IgD-negative memory B cell (primary cell): ENCODE data around the gene RPLP2. TPM values are rescaled to one million over a fixed set of nuclear protein-coding genes. Genes with fewer than 3 reads are reported as not detected.

Experiments
- H3K27ac Mint-ChIP-seq, 3 donors: one replicate each; pipeline ENCODE4 v1.8.0; 2020 to 2022; ENCODE audit warnings: mild to moderate bottlenecking in 3 of 3, mixed read lengths in 3 of 3, moderate library complexity in 1 of 3
- H3K27me3 Mint-ChIP-seq: one replicate; pipeline ENCODE4 v1.8.0; 2021; ENCODE audit warnings: mixed read lengths
- H3K36me3 Mint-ChIP-seq: one replicate; pipeline ENCODE4 v1.8.0; 2020; ENCODE audit warnings: mild to moderate bottlenecking, mixed read lengths
- H3K4me1 Mint-ChIP-seq, 3 donors: one replicate each; pipeline ENCODE4 v1.8.0; 2020 to 2022; ENCODE audit warnings: mixed read lengths in 3 of 3, mild to moderate bottlenecking in 1 of 3
- H3K4me3 Mint-ChIP-seq, 4 donors: one replicate each; pipeline ENCODE4 v1.8.0; 2020 to 2022; ENCODE audit warnings: mild to moderate bottlenecking in 4 of 4, mixed read lengths in 4 of 4, moderate library complexity in 3 of 4
- H3K9me3 Mint-ChIP-seq, 3 donors: one replicate each; pipeline ENCODE4 v1.8.0; 2020 to 2021; ENCODE audit warnings: mixed read lengths in 3 of 3, mild to moderate bottlenecking in 1 of 3
- polyA plus RNA-seq: library from polyadenylated mRNA; unstranded; fragments of 300-500 nt; fragmentation: Illumina TruSeq; gene quantifications from one replicate; pipeline ENCODE4 v1.2.3, GENCODE V29; 2021

The RPLP2 gene
- polyA plus RNA-seq, 1 donor from 2014 or later = 4,588 TPM

- Mint-ChIP-seq H3K27me3 (peaks cover 3% of the 10 kb centered on the region), H3K4me1 (no peaks in the 10 kb centered on the region), H3K9me3 (no peaks in the 10 kb centered on the region), H3K27ac (no peak overlapping the region), H3K36me3 (no peaks in the 10 kb centered on the region), H3K4me3 (no peak overlapping the region)
These were observed 27.2 kb upstream of the RPLP2 start for GRCh38 chr11:782264-783174.

DNA sequence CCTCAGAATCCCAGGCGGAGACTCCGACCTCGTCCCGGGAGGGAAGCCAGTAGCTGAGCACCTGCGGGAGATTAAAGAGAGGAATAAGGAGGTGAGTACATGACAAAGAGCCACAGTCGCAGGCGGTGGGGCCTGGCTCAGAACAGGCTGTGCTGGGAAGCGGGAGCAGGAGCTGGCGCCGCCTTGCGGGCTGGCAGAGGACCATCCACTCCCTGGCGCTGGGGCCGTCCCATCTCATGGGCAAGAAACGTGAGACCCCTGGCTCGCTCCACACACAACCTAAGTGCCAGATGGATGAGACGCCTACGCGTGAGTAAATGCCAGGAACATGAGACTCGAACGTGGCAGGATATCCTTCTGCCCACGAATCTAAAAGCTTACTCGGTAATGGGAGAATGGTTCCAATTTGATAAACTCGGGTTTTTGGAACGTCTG is 26.2 kb upstream of the RPLP2 start:
- Mint-ChIP-seq H3K27me3 (peaks cover 3% of the 10 kb centered on the region), H3K36me3 (no peaks in the 10 kb centered on the region), H3K27ac (peak overlapping the region in 1 of 3 donors; percentile 39), H3K4me1 (no peaks in the 10 kb centered on the region), H3K4me3 (no peak overlapping the region), H3K9me3 (no peaks in the 10 kb centered on the region)

DNA sequence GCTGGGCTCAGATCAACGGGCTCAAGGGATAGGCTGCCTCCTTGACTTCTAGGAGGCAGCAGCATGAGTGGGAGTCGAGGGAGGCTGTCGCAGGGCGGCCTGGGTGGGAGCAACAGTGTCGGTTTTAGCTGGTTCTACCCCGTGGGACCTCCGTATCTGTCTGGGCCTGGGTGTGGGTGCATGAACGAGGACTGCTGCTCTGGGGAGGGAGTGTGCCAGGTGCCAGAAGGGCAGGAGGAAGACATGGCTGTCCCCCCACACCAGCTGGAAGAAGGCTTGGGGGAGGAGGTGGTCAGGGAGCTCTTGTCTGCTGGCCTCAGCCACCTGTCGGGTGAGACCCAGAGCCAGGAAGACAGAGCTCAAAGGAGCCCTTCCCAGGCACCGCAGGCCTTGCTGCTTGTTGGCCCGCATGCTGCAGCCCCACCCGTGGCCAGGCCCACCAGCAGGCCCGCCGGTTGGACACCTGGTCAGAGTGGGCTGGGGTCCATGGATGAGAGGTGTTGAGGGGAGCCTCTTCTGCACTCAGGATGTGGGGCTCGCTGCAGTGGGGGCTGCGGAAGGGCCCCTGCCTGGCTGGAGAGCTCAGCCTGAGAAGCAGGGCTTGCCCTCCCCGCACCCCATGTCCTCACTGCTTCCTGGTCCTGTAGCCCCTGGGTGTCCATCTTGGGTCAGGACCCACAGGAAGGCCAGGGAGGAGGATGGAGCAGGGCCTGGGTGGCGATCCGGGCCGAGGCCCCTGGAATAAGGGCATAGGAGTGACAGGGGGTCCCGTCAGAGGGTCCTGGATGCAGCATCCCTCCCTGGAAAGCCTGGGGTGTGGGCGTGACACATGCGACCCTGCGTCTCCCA is 23.3 kb upstream of the RPLP2 start:
- Mint-ChIP-seq H3K4me1 (no peaks in the 10 kb centered on the region), H3K4me3 (peak overlapping the region in 2 of 4 donors; percentile 50 to 52), H3K9me3 (no peaks in the 10 kb centered on the region), H3K27me3 (peaks cover 6% of the 10 kb centered on the region), H3K27ac (peak overlapping the region in 2 of 3 donors; percentile 45 to 67), H3K36me3 (no peaks in the 10 kb centered on the region)

DNA sequence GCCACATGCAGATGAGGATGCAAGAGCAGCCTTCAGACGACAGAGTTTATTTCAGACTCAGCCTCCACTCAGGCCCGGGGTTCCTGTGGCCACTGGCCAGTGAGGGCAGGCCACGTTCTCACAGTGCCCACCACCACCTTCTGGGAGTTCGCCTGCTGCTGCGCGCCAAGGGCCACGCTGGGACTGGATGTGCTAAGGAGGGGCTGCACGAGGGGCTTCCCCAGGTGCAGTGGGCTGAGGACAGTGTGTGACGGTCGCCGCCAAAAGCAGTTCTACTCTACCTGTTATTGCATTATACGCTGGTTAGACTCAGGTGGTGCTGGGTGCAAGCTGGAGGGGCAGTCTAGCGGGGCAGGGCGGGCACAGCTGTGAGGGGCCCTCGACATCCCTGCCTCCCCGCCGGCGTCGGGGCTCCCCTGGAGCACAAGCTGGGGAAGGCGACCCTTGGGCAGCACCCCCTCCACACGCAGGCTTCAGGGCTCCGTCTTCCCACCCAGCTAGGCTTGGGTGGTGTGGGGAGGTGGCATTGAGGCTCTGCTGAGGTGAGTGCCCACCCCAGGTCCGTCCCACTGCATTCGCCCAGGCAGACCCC is 22.6 kb upstream of the RPLP2 start:
- Mint-ChIP-seq H3K4me1 (no peaks in the 10 kb centered on the region), H3K9me3 (no peaks in the 10 kb centered on the region), H3K27me3 (peaks cover 6% of the 10 kb centered on the region), H3K27ac (peak overlapping the region in 1 of 3 donors; percentile 62), H3K4me3 (no peak overlapping the region), H3K36me3 (no peaks in the 10 kb centered on the region)

DNA sequence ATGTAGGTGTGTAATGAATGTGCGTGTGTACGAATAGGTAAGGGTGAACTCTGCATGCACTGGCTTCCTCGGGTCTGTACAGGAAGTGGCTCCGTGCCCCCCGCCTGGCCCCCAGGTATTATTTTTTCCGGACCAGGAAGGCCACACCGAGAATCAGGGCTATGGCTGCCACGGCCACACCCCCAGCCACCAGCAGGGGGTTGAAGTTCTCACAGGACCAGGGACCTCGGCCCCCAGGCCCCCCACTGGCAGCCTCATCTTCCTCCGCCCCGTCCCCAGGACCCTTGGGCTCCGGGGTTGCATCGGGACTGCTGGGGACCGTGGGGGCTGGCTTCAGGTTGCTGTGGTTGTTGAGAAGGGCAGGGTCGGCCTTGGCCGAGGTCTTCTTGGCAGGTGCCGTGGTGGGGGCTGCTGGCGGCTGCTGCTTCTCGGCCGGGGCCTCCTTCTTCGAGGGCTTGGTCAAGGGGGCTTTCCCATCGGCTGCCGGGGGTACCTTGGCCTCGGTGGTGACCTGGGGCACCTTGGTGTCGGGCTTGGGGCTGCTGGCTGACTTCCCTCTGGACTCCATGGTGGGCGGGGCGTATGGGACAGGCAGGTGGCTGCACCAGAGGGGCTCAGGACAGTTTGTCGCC is 21.6 kb upstream of the RPLP2 start:
- Mint-ChIP-seq H3K4me1 (no peaks in the 10 kb centered on the region), H3K27me3 (peaks cover 6% of the 10 kb centered on the region), H3K4me3 (no peak overlapping the region), H3K36me3 (no peaks in the 10 kb centered on the region), H3K27ac (no peak overlapping the region), H3K9me3 (no peaks in the 10 kb centered on the region)

- no peaks in the 10 kb centered on the region for H3K9me3 Mint-ChIP-seq
- H3K36me3 Mint-ChIP-seq = no peaks in the 10 kb centered on the region
- no peaks in the 10 kb centered on the region for H3K4me1 Mint-ChIP-seq
- H3K4me3 Mint-ChIP-seq = peak overlapping the region in 2 of 4 donors; percentile 21 to 38
- H3K27me3 Mint-ChIP-seq = peaks cover 6% of the 10 kb centered on the region
- H3K27ac Mint-ChIP-seq = no peak overlapping the region
These were observed 20.5 kb upstream of the RPLP2 start for GRCh38 chr11:788953-789940.

- no peaks in the 10 kb centered on the region for H3K9me3 Mint-ChIP-seq
- no peaks in the 10 kb centered on the region for H3K4me1 Mint-ChIP-seq
- H3K27me3 Mint-ChIP-seq = peaks cover 4% of the 10 kb centered on the region
- H3K4me3 Mint-ChIP-seq = peak within 1 kb of the TSS in 3 of 4 donors; percentile 21 to 45 (median 38)
- no peaks in the 10 kb centered on the region for H3K36me3 Mint-ChIP-seq
- H3K27ac Mint-ChIP-seq = peak within 1 kb of the TSS in 2 of 3 donors; percentile 31 to 42
These were observed 19.8 kb upstream of the RPLP2 start, which contains the start of gene CEND1 for GRCh38 chr11:789943-790342. Gene CEND1, minus strand, starts transcription at chr11:790090. Its CDS starts 1,514 bp downstream, at chr11:788576.

DNA sequence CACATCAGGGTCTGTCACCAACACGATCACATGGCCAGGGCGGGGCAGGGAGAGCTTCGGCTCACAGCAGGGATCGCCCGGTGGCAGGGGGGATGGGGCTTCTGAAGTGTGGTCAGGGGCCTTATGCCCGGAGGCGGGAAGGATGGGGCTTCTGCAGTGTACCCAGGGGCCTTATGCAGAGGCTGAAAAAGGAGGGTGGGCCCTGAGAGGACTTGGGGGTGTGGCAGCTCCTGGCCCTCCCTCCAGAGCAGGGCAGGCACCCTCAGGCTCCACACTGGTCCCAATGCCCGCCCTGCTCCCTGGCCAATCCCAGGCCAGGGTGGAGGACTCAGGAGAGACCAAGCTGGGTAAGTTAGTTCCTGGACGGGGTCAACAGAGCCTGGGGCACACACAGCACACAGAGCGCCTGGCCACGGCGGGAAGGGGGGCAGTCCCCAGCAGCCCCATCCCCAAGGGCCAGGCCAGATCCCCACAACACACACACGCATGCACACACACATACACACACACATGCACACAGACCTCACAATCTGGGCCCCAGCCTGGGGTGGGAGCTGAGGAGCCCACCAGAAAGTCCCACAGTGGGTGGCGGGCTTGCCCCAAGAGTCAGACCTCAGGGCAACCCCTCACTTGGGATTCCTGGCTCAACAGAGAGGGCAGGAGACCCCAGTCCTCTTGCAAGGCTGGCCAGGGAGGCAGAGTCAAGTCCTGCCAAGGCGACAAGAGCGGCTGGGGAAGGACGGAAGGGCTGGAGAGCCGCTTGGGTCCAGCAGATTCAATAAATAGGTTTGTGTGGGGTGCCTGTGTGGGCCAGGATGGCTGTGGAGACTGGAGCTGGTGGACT is 18.8 kb upstream of the RPLP2 start:
- peak overlapping the region in 2 of 3 donors; percentile 31 to 42 for H3K27ac Mint-ChIP-seq
- peaks cover 0 to under 1% (median under 1%) of the 10 kb centered on the region in 3 donors for H3K4me1 Mint-ChIP-seq
- no peaks in the 10 kb centered on the region for H3K36me3 Mint-ChIP-seq
- no peaks in the 10 kb centered on the region for H3K9me3 Mint-ChIP-seq
- H3K4me3 Mint-ChIP-seq = no peak overlapping the region
- H3K27me3 Mint-ChIP-seq = peaks cover 3% of the 10 kb centered on the region

DNA sequence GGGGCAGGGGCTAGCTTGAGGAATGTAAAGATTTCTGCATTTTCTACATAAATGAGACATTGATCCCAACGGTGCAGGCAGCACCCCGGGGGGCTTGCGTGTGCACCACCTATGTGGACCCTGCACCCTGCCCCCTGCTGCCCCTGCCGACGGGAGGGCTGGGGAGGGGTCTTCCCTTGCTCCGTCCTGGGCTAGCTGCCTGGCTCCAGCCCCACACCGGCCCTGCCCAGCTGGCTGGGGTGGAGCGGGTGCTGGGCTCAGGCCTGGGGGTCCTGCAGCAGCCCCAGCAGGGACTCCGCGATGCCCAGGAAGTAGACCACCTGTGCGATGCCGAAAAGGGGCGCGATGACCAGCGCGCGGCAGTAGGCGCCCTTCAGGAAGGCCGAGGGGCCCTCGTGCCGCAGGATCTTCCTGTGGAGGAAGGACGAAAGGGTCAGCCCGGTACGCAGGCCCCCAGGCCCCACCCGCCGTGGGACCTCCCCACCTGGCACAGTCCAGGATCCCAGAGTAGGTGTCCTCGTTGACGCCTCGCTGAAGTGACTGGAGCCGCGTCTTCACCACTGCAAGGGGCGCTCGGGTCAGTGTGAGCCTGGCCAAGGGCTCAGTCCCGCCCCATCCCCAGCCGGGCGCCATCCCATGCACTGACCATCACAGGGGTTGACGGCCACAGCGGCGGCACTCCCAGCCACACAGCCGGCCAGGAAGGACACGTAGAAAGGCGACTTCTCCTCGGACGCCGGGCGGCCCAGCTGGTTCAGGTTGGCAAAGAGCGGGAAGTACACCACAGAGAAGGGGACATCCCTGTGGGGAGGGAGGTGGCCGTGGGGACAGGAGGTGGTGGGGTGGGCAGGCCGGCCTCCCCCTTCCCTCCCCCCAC is 17.9 kb upstream of the RPLP2 start:
- H3K4me1 Mint-ChIP-seq = peaks cover 0 to 5% (median 4%) of the 10 kb centered on the region in 3 donors
- H3K27me3 Mint-ChIP-seq = peaks cover 3% of the 10 kb centered on the region
- no peak overlapping the region for H3K4me3 Mint-ChIP-seq
- no peaks in the 10 kb centered on the region for H3K9me3 Mint-ChIP-seq
- no peaks in the 10 kb centered on the region for H3K36me3 Mint-ChIP-seq
- peak overlapping the region in 1 of 3 donors; percentile 51 for H3K27ac Mint-ChIP-seq

- Mint-ChIP-seq H3K36me3 (no peaks in the 10 kb centered on the region), H3K9me3 (no peaks in the 10 kb centered on the region), H3K4me1 (peaks cover 0 to 6% (median 5%) of the 10 kb centered on the region in 3 donors), H3K27me3 (peaks cover 3% of the 10 kb centered on the region), H3K27ac (no peak overlapping the region), H3K4me3 (no peak overlapping the region)
These were observed 17.3 kb upstream of the RPLP2 start for GRCh38 chr11:792535-792821.

- H3K27me3 Mint-ChIP-seq = peaks cover 3% of the 10 kb centered on the region
- peak overlapping the region in 1 of 4 donors; percentile 26 for H3K4me3 Mint-ChIP-seq
- no peaks in the 10 kb centered on the region for H3K9me3 Mint-ChIP-seq
- no peaks in the 10 kb centered on the region for H3K36me3 Mint-ChIP-seq
- peaks cover 0 to 6% (median 5%) of the 10 kb centered on the region in 3 donors for H3K4me1 Mint-ChIP-seq
- no peak overlapping the region for H3K27ac Mint-ChIP-seq
These were observed 16.9 kb upstream of the RPLP2 start for GRCh38 chr11:792873-793272.

DNA sequence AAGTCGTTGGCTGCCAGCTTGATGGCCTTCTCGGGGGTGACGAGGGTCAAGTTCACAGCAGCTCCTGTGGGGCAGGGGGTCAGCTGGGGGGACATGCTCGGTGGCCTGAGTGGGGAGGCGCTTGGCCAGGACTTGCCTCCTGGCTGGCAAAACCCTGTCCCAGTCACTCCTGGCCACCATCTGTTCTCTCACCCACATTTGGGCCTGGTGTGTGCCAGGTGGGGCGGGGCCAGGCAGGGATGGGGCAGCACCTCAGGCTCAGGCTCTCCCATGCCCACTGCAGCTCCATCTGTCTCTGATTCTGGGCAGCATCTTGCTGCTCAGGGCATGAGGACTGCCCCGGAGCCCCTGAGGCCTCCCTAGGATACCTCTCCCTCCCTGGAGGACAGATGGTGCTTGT is 16.2 kb upstream of the RPLP2 start:
- H3K27ac Mint-ChIP-seq = no peak overlapping the region

More for the DNA sequence above, 16.2 kb upstream of the RPLP2 start:
- Mint-ChIP-seq H3K36me3 (no peaks in the 10 kb centered on the region), H3K27me3 (peaks cover 3% of the 10 kb centered on the region), H3K9me3 (no peaks in the 10 kb centered on the region), H3K4me3 (peak overlapping the region in 2 of 4 donors; percentile 43 to 75), H3K4me1 (peaks cover 0 to 6% (median 5%) of the 10 kb centered on the region in 3 donors)
